Measurements from ENCODE around the gene ARHGAP35.

DNA sequence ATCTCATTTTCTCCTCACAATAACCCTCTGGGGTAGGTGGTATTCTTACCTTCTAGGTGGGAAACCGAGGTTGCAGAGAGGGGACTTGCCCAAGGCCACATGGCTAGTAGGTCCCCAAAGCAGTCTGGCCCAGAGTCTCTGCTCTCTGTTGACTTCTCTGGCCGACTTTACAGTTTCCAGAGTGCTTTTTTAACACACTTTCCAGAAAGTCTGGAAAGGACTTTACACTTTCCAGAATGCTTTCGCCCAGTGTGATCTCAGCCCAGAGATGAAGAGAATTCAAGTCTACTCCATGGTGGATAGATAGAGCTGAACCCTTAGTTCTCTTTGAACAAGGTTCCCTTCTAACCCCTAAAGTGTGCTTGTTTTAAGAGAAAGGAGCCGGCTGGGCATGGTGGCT lies 12.2 kb downstream of the ARHGAP35 start:
- TF ChIP-seq EZH2 (IDR thresholded peaks at IDR 0.05; ENCODE audit: borderline replicate concordance, low read depth, low read length, severe bottlenecking) = no peak
- TF ChIP-seq CTCF (IDR thresholded peaks at IDR 0.05; ENCODE audit: extremely low read depth in 1 of 2, insufficient read depth in 1 of 2, low read depth in 1 of 2, low read length in 2 of 2) = no peak
